Ovary (tissue), 10 donors: ENCODE data around the gene ARHGEF35. TPM values are rescaled to one million over a fixed set of nuclear protein-coding genes. Genes with fewer than 3 reads are reported as not detected.
"Not testable (repeated sequence)": the region's sequence is repeated elsewhere in the genome, so short reads cannot be mapped to it uniquely, and the experiment has no call there.

Source experiments
- DNase-seq, 5 donors: peaks; one replicate each; pipeline ENCODE4 v3.0.0-alpha.2; 2019 to 2020
- H3K27ac ChIP-seq, 2 donors: fragments of 200-600 bp; one replicate each; pipeline versions ENCODE4 v1.5.1 to v1.8.0; 2019 to 2022
- H3K27me3 ChIP-seq: fragments of 200-600 bp; one replicate; pipeline ENCODE4 v1.8.0; 2022
- H3K36me3 ChIP-seq: fragments of 200-600 bp; sonication (generic); one replicate; pipeline ENCODE4 v1.5.1; 2019
- H3K4me1 ChIP-seq: one replicate; pipeline ENCODE4 v1.8.1; 2013; ENCODE audit warnings: mild to moderate bottlenecking, moderate library complexity; ENCODE audit not compliant: insufficient read depth
- H3K4me3 ChIP-seq: fragments of 200-600 bp; sonication (generic); one replicate; pipeline ENCODE4 v1.5.1; 2017
- H3K9me3 ChIP-seq, 2 donors: fragments of 200-600 bp in 1 of 2; sonication (generic) in 1 of 2; one replicate each; pipeline versions ENCODE4 v1.5.1 to v1.8.1; 2013 to 2019; ENCODE audit warnings: mild to moderate bottlenecking in 1 of 2, moderate library complexity in 1 of 2
- WGBS, 3 donors: extraction: QIAGEN DNeasy Blood & Tissue Kit in 1 of 3; methylation state at CpG; one replicate each; pipeline versions ENCODE4 v1.1.5 to v1.1.7; 2013 to 2017; 5-methylcytosine and 5-hydroxymethylcytosine counted together
- intact Hi-C, 4 donors: fragments of 100-400 bp; cut with DNase I; formaldehyde crosslinking; loops; one replicate each; pipeline versions ENCODE4 v1.11.0 to v1.15.1; 2022 to 2023
- long read RNA-seq, 3 donors: library from polyadenylated mRNA in 2 of 3; unstranded in 2 of 3; transcript quantifications; one replicate each; pipeline ENCODE4 v2.0.0 and lab custom pipeline, GENCODE V29; 2021 to 2026
- polyA plus RNA-seq, 2 donors: library from polyadenylated mRNA; stranded (reverse); fragments of 200-250 nt in 1 of 2; fragments of 350-450 nt in 1 of 2; fragmentation: Illumina TruSeq in 1 of 2; extraction: RNeasy Lipid Tissue Mini Kit (QIAGEN cat#74804) in 1 of 2; gene quantifications; one replicate each; pipeline ENCODE4 v1.2.3, GENCODE V29; 2013 to 2014
- total RNA-seq, 7 donors: library from RNA; depleted of rRNA in 2 of 7; stranded (reverse); fragments of >200 nt in 2 of 7; fragmentation: NEBNext Ultra II Directional in 3 of 7; extraction: Animal tissue kit (Norgen Biotek cat#: 25700) in 3 of 7; gene quantifications; one replicate each; pipeline versions ENCODE4 v1.1.0 to v1.2.4, GENCODE V29; 2016 to 2023
- donor health status: DM: no; HTN: no; CAD: no; lungs with moderate emphysema.
- donor health status: DM: no; HTN: no; CAD: no.
- donor health status: Bipolar disorder and iron deficiency.
- donor health status: DM: yes; HTN: yes; CAD: no.
- donor health status: DM: no; HTN: no; CAD: no.
- donor health status: DM: yes; HTN: yes; CAD: no.

The ARHGEF35 gene
- 1 to 10 TPM; 3.8 to 6.5 (median 4.1) TPM for total RNA-seq
- 10 to 100 TPM in 1 of 2 donors, 1 to 10 TPM in 1; 2.9 to 14.8 TPM for polyA plus RNA-seq
- long read RNA-seq, donor 1, partial matches to known transcripts, result 0 of 3 reads
- long read RNA-seq, donor 1, other reads (novel, unspliced or antisense), result 1 of 3 reads
- long read RNA-seq, donor 2, partial matches to known transcripts, result 0 of 2 reads
- long read RNA-seq, donor 2, other reads (novel, unspliced or antisense), result 0 of 2 reads
- long read RNA-seq, donor 3, transcript ARHGEF35-201 (2 exons, 2,431 nt), result major isoform, 22 of 22 reads
- long read RNA-seq, donor 3, partial matches to known transcripts, result 0 of 22 reads
- long read RNA-seq, donor 3, other reads (novel, unspliced or antisense), result 0 of 22 reads

- H3K36me3 ChIP-seq, H3K9me3 ChIP-seq, H3K27ac ChIP-seq, H3K27me3 ChIP-seq, H3K4me1 ChIP-seq, intact Hi-C loops, H3K4me3 ChIP-seq, DNase-seq: not testable (repeated sequence)
- WGBS, 3 donors, result 0% methylated on average over 6 of the region's 51 CpGs; no CpG with 5 or more reads in 2 of the 3 donors
Measured at GRCh38 chr7:144195212-144195872, at the start of gene ARHGEF35. Gene ARHGEF35 (minus strand): TSS chr7:144195833. CDS start chr7:144188383, 7,450 bp downstream.

- DNase-seq, H3K4me1 ChIP-seq, H3K9me3 ChIP-seq, H3K27ac ChIP-seq, intact Hi-C loops, H3K36me3 ChIP-seq, H3K27me3 ChIP-seq, H3K4me3 ChIP-seq: not testable (repeated sequence)
- WGBS, 3 donors, result no CpG with 5 or more reads among the region's 2 CpGs
Measured at GRCh38 chr7:144245372-144245771, 49.7 kb upstream of the ARHGEF35 start.

DNA sequence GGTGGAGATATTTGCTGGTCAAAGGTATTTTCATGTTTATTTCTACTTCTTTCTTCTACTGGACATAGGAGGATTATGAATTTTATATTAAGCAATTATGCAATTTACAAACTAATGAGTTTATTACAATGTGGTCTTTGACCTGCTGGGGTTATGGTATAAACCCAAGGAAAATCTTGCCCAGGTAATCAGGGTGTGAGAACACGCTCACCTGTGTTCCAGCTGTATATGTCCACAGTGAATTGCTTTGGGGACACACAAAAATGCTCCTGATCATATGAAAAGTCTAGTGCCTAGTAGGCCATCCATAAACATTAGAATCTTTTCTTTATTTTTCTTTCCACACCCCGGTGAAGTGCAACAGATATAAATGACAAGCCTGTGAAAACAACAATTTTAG is 43.7 kb upstream of the ARHGEF35 start, which contains the start of gene OR2A42:
Gene OR2A42 (minus strand): TSS at position 241 of the 400 bp plus-strand sequence. CDS start 6,762 bp downstream, outside the sequence.
- H3K9me3 ChIP-seq, H3K36me3 ChIP-seq, H3K4me1 ChIP-seq, H3K27ac ChIP-seq, intact Hi-C loops, H3K27me3 ChIP-seq, DNase-seq, H3K4me3 ChIP-seq: not testable (repeated sequence)
- 85 to 93% (median 93%) methylated on average over 1 of the region's 2 CpGs for WGBS, 3 donors

DNA sequence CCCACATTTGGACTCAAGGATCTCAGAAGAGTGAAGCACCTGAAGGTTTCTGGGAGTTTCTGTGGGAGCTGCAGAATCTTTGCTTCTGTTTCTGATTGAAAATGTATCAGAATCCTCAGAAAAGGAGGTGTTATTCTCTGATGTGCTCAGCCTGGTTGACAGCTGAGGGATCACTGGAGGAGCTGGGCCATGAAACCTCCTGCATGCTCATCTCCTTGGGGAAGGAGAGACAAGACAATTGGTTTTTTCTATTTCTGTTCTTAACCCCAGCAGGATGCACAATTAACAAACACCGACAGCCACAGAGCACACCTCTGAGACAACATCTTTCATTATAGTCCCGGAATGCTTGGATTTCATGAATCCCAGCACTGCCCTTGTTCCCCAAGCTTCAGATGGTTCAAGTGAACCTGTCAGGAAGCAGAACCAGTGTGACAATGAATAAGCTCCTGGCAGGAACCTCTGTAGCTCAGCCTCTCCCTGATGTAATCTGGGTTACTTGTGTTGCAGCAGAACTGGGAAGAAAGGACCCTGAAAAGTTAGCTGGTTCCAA is 43.0 kb upstream of the ARHGEF35 start:
- H3K27me3 ChIP-seq, intact Hi-C loops, H3K27ac ChIP-seq, H3K4me3 ChIP-seq, DNase-seq, H3K9me3 ChIP-seq, H3K4me1 ChIP-seq, H3K36me3 ChIP-seq: not testable (repeated sequence)
- WGBS, 3 donors, result 91 to 93% (median 93%) methylated on average over 2 of the region's 2 CpGs

- WGBS, 3 donors, result 64 to 73% (median 69%) methylated on average over 1 of the region's 1 CpG
- H3K9me3 ChIP-seq, intact Hi-C loops, H3K27ac ChIP-seq, H3K27me3 ChIP-seq, H3K36me3 ChIP-seq, DNase-seq, H3K4me3 ChIP-seq, H3K4me1 ChIP-seq: not testable (repeated sequence)
Measured at GRCh38 chr7:144233039-144233438, 37.4 kb upstream of the ARHGEF35 start.

- DNase-seq, intact Hi-C loops, H3K9me3 ChIP-seq, H3K27me3 ChIP-seq, H3K4me1 ChIP-seq, H3K36me3 ChIP-seq, H3K27ac ChIP-seq, H3K4me3 ChIP-seq: not testable (repeated sequence)
- WGBS, 3 donors, result no CpG with 5 or more reads among the region's 2 CpGs
Measured at GRCh38 chr7:144231027-144231426, 35.4 kb upstream of the ARHGEF35 start.

DNA sequence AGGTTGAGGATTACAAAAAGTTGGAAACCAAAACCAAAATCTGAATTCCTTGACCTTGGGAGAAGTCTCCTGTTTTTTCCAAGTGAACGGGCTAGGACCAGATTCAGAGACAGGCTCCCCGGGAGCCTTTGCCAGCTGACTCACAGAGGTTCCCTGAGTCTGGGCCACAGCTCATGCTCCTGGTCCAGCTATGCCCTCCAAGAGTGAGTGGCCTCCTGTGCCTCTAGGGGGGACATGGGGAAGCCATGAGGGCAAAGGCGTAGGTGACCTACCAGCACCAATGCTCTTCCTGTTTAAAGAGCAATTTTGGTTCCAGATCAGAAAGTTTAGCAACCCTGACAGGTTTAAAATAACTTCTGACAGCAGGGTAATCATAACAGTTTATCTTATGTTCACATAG is 33.2 kb upstream of the ARHGEF35 start:
- intact Hi-C loops, H3K36me3 ChIP-seq, H3K27ac ChIP-seq, H3K27me3 ChIP-seq, H3K4me1 ChIP-seq, H3K9me3 ChIP-seq, H3K4me3 ChIP-seq: not testable (repeated sequence)
- DNase-seq, result peak in 1 of 5 donors; percentile 39
- WGBS, 3 donors, result 89 to 100% (median 90%) methylated on average over 1 of the region's 3 CpGs

DNA sequence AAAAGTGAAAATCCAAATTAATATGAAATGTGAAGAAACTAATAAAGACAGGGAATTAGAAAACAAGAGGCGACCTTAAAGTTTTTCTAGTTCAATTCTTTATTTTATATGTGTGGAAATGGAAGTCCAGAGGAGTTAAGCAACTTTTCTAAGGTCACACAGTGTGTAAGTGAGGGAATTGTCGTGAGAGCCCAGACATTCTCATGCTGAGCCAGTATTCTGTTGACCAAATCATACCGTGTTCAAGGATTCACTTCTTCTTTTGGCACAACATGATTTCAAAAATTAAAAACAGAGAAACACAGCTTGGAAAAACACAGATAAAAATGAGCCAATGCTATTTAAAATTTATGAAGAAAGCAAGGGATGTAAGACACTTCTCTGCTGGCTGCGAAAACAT is 31.2 kb upstream of the ARHGEF35 start:
- H3K4me3 ChIP-seq, H3K27ac ChIP-seq, H3K4me1 ChIP-seq, H3K27me3 ChIP-seq, H3K36me3 ChIP-seq, intact Hi-C loops, H3K9me3 ChIP-seq: not testable (repeated sequence)
- peak in 1 of 5 donors; percentile 11 for DNase-seq
- 31 to 40% (median 34%) methylated on average over 3 of the region's 4 CpGs for WGBS, 3 donors

DNA sequence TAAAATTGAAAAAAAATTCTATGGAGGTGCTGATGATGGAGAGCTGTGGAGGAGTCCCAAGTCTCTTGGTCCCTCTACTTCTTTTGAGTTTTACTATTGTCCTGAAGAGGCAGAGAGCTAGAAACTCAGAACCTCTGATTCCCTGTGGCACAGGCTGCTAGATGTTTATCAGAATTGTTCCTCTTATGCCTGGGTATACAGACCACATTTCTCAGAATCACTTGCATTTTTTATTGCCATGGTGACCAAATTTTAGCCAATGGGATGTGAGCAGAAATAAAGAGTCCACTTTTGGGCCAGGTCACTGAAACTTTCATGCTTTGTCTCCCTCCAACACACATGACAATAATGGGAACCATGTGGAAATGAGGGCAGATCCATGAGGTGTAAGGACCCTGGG is 28.0 kb upstream of the ARHGEF35 start:
- H3K36me3 ChIP-seq, H3K27me3 ChIP-seq, H3K4me1 ChIP-seq, H3K27ac ChIP-seq, H3K9me3 ChIP-seq, DNase-seq, intact Hi-C loops, H3K4me3 ChIP-seq: not testable (repeated sequence)

DNA sequence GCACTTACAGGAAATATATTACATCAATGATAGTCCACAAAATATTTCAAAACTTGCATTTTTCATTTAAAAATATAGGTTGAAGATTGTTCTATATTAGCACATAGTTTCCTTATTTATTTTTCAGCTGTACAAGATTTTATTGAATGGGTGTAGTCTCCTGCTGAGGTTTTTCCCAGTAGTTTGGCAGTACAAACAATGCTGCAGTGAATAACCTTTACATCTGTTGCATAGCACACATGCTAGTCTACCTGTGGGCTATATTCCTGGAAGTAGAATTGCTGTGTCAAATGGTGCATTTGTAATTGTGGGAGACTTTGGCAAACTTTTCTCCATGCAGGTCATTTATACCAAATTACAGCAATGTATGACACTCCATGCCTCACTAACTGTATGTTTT is 24.9 kb upstream of the ARHGEF35 start:
- H3K36me3 ChIP-seq, H3K4me1 ChIP-seq, intact Hi-C loops, DNase-seq, H3K4me3 ChIP-seq, H3K9me3 ChIP-seq, H3K27me3 ChIP-seq, H3K27ac ChIP-seq: not testable (repeated sequence)

DNA sequence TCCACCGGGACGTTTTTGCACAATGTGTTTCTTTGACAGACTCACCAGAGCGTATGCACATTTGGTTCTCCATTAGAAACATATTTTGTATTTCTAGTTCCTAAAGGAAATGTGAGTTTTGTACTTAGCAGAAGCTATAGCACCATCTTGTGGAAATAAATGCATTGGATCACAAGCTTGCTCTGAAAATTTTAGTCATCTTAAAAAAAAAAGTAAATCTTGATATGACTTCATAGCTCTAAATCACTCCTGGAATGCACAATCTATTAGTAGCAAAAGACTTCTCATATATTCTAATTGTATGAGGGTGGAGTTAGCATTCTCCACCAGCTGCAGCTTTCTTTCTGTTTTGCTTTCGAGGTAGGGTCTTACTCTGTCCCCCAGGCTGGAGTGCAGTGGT is 23.5 kb upstream of the ARHGEF35 start:
- H3K4me3 ChIP-seq, H3K27ac ChIP-seq, H3K36me3 ChIP-seq, H3K9me3 ChIP-seq, H3K4me1 ChIP-seq, H3K27me3 ChIP-seq, DNase-seq, intact Hi-C loops: not testable (repeated sequence)
- no CpG with 5 or more reads among the region's 4 CpGs for WGBS, 3 donors

GRCh38 chr7:144218581-144218980 is 22.9 kb upstream of the ARHGEF35 start:
- H3K27ac ChIP-seq, intact Hi-C loops, H3K27me3 ChIP-seq, H3K9me3 ChIP-seq, H3K4me1 ChIP-seq, H3K4me3 ChIP-seq, DNase-seq, H3K36me3 ChIP-seq: not testable (repeated sequence)
- WGBS, 3 donors, result 97 to 100% (median 100%) methylated on average over 1 of the region's 1 CpG
